AG04449 (cell line): ENCODE measurements around the gene CORO1C.
"Not testable (repeated sequence)": the region's sequence is repeated elsewhere in the genome, so short reads cannot be mapped to it uniquely, and the experiment has no call there.

Experiments
- CTCF ChIA-PET: fragments of 350-600 bp; formaldehyde crosslinking; extraction: SDS; loops from one replicate; lab custom pipeline; 2021; ENCODE audit warnings: antibody characterized with exemption; lab: Yijun Ruan, JAX
- POLR2A ChIA-PET: fragments of 400-600, 350-600 bp; formaldehyde crosslinking; extraction: SDS; loops from one replicate; lab custom pipeline; 2020; ENCODE audit warnings: antibody characterized with exemption, inconsistent platforms; lab: Yijun Ruan, JAX
- DNase-seq: peaks from one replicate; pipeline ENCODE4 v3.0.0-alpha.2; 2010; ENCODE audit warnings: low read depth, low spot score
- H3K4me3 ChIP-seq: 2 replicates; pipeline ENCODE4 v1.5.1; 2011; ENCODE audit warnings: low read depth, mild to moderate bottlenecking, control low read depth, low read length
- CTCF ChIP-seq: IDR thresholded peaks from one replicate; pipeline ENCODE4 v1.5.1; 2011; ENCODE audit warnings: mild to moderate bottlenecking, moderate library complexity, low read length, control low read depth, inconsistent platforms; ENCODE audit not compliant: insufficient read depth; ENCODE audit errors: missing control alignments

Gene CORO1C

GRCh38 chr12:108663324-108664015, 67.8 kb downstream of the CORO1C start:
- ChIA-PET CTCF (interaction anchor here (0.7 to 8.9 kb wide), 35 partner anchors 8 to 431 kb away, joined by 3 to 81 read pairs (median 8); partner anchors contain the start of genes ALKBH2 and CORO1C), POLR2A (interaction anchor here (1.2 kb wide), 1 partner anchor 67 kb away, joined by 3 read pairs; no protein-coding TSS in a partner anchor)
- no peak overlapping the region for H3K4me3 ChIP-seq
- TF ChIP-seq CTCF = no peak
- no peak for DNase-seq

GRCh38 chr12:108658115-108658514, 73.2 kb downstream of the CORO1C start:
- DNase-seq, POLR2A ChIA-PET, H3K4me3 ChIP-seq: not testable (repeated sequence)
- CTCF ChIA-PET = interaction anchor here (0.9 to 1.8 kb wide), 4 partner anchors 12 to 293 kb away, joined by 3 to 13 read pairs (median 5); no protein-coding TSS in a partner anchor

GRCh38 chr12:108657130-108657745, 74.1 kb downstream of the CORO1C start:
- no peak for TF ChIP-seq CTCF
- ChIA-PET CTCF (interaction anchor here (1.8 kb wide), 1 partner anchor 16 kb away, joined by 7 read pairs; no protein-coding TSS in a partner anchor), POLR2A (no interaction called here)
- DNase-seq = no peak
- H3K4me3 ChIP-seq = no peak overlapping the region

GRCh38 chr12:108656247-108656646, 75.1 kb downstream of the CORO1C start:
- POLR2A ChIA-PET, H3K4me3 ChIP-seq, CTCF ChIA-PET, DNase-seq: not testable (repeated sequence)

GRCh38 chr12:108655812-108656175, 75.5 kb downstream of the CORO1C start:
- H3K4me3 ChIP-seq, DNase-seq, POLR2A ChIA-PET, CTCF ChIA-PET: not testable (repeated sequence)

- CTCF ChIA-PET = interaction anchor here (1.0 to 3.6 kb wide), 2 partner anchors 10 to 37 kb away, joined by 10 to 13 read pairs; no protein-coding TSS in a partner anchor
- POLR2A ChIA-PET, H3K4me3 ChIP-seq, DNase-seq: not testable (repeated sequence)
These were observed 76.7 kb downstream of the CORO1C start for GRCh38 chr12:108654622-108655021.

GRCh38 chr12:108653922-108654321, 77.4 kb downstream of the CORO1C start:
- no peak for TF ChIP-seq CTCF
- DNase-seq = no peak
- CTCF ChIA-PET = interaction anchor here (1.2 to 4.2 kb wide), 6 partner anchors 10 to 297 kb away, joined by 3 to 37 read pairs (median 7); no protein-coding TSS in a partner anchor
- POLR2A ChIA-PET = no interaction called here
- H3K4me3 ChIP-seq = no peak overlapping the region

GRCh38 chr12:108653082-108653516, 78.2 kb downstream of the CORO1C start:
- ChIA-PET POLR2A (no interaction called here), CTCF (interaction anchor here (0.6 to 4.2 kb wide), 7 partner anchors 10 to 298 kb away, joined by 3 to 37 read pairs (median 6); no protein-coding TSS in a partner anchor)
- no peak for DNase-seq
- no peak overlapping the region for H3K4me3 ChIP-seq
- no peak for TF ChIP-seq CTCF
